Nucleus accumbens (tissue), 56 donors: ENCODE data around the gene RNLS.
"Not testable (repeated sequence)": the region's sequence is repeated elsewhere in the genome, so short reads cannot be mapped to it uniquely, and the experiment has no call there.

ENCODE experiments used
- DNase-seq, 56 donors: peaks; one replicate each; lab custom pipeline; 2025; lab: John Stamatoyannopoulos, UW

RNLS gene

GRCh38 chr10:88361995-88362807, 220.9 kb downstream of the RNLS start:
- no peak for DNase-seq

- no peak for DNase-seq
Observed at GRCh38 chr10:88361494-88361893, 221.6 kb downstream of the RNLS start.

GRCh38 chr10:88355750-88356149, 227.4 kb downstream of the RNLS start:
- DNase-seq, result not testable (repeated sequence)

- no peak for DNase-seq
Observed at GRCh38 chr10:88347597-88348304, 235.4 kb downstream of the RNLS start.

- DNase-seq, result no peak
Observed at GRCh38 chr10:88347022-88347421, 236.1 kb downstream of the RNLS start.

- no peak for DNase-seq
Observed at GRCh38 chr10:88346144-88346977, 236.8 kb downstream of the RNLS start.

- DNase-seq, result no peak
Observed at GRCh38 chr10:88343761-88344484, 239.2 kb downstream of the RNLS start.

- DNase-seq, result no peak
Observed at GRCh38 chr10:88342733-88343310, 240.3 kb downstream of the RNLS start.

GRCh38 chr10:88337134-88337533, 246.0 kb downstream of the RNLS start:
- no peak for DNase-seq

- no peak for DNase-seq
Observed at GRCh38 chr10:88336334-88336733, 246.8 kb downstream of the RNLS start.

- no peak for DNase-seq
Observed at GRCh38 chr10:88333248-88333630, 249.9 kb downstream of the RNLS start.

- DNase-seq, result no peak
Observed at GRCh38 chr10:88332503-88333247, 250.4 kb downstream of the RNLS start.

- no peak for DNase-seq
Observed at GRCh38 chr10:88330174-88330573, 252.9 kb downstream of the RNLS start.

GRCh38 chr10:88322324-88323063, 260.6 kb downstream of the RNLS start:
- DNase-seq, result no peak

GRCh38 chr10:88319960-88320517, 263.1 kb downstream of the RNLS start:
- no peak for DNase-seq

- no peak for DNase-seq
Observed at GRCh38 chr10:88318803-88319202, 264.3 kb downstream of the RNLS start.

GRCh38 chr10:88317099-88317498, 266.0 kb downstream of the RNLS start:
- no peak for DNase-seq

- DNase-seq, result no peak
Observed at GRCh38 chr10:88316292-88316861, 266.7 kb downstream of the RNLS start.
